ENCODE measurements around the gene CCPG1.

Gene CCPG1

DNA sequence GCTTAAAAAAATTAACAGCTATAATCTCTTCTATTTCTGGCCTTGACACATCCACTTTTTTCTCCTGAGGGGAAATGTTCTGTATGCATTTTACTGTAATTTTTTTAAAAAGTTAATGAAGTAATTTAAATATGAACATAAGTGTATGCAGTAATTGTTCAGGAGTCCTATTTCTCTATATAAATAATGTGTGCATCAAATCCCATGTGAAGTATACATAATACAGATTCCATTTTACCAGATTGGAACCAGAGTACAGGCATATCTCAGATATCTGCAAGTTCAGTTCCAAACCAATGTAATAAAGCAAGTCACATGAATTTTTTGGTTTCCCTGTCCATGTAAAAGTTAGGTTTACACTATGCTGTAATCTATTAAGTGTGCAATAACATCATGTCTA is 26.6 kb downstream of the CCPG1 start:
- no peak for DNase-seq (ENCODE audit: low read depth in 2 of 2)

DNA sequence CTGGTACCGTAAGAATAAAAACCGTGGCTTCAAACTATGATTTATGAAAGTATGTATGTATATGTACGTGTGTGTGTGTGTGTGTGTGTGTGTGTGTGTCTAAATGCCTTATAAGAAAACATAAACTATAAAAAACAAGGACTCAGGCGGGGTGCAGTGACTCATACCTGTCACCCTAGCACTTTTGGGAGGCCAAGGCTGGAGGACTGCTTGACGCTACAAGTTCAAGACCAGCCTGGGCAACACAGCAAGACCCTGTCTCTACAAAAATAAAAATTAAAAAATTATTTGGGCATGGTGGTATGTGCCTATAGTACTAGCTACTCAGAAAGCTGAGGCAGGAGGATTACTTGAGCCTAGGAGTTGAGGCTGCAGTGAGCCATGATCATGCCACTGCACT is 29.1 kb downstream of the CCPG1 start:
- no peak for DNase-seq (ENCODE audit: low read depth in 2 of 2)

DNA sequence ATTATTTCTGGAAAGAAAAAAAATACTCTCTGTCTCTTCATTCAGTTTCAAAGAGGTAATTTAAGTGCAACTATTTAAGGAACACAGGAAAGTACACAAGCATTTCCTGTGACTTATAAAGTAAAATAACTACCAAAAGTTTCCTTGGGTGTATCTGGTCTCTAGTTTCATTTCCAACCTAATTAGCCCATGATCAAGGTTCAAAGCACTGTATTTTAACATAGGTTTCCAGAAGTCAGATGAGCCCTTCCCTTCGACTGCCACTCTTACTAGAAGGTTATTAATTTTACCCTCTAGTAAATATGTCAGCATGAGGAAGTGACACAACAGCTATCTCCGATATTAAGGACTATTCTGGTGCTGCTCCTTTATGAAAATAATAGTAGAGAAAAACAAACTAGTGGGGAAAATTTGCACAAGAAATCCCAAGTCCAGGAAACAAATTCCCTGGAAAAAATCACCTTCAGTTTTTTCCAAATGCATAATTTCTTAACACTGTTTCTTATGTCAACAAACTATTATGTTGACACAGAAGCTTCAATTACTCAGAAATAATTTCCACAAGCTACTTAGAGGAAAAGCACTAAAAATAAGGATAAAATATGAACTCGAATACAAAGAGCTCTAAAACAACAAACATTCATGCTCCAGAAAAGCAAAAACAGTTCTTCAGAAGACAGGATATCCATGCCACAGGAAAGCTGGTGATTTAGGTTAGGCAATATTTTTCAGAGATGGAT is 35.3 kb downstream of the CCPG1 start:
- DNase-seq (ENCODE audit: low read depth in 2 of 2): no peak

DNA sequence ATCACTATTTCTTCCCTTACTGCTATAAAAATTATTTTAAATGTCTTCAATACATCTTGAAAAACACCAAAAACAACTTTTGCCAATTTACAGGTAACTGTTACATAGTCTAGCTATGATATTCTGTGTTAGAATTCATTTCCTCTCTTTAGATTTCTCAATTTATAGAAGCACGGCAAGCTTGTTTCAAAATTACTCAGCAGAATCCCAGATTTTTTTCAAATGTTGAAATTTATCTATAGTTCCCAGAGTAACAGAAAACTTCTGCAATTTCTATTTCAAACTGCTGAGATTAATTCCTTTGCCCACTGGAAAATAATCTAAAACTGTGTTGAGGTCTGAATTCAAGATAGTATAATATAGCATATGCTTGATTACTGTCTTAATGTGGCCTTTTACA is 41.2 kb downstream of the CCPG1 start:
- no peak for DNase-seq (ENCODE audit: low read depth in 2 of 2)

DNA sequence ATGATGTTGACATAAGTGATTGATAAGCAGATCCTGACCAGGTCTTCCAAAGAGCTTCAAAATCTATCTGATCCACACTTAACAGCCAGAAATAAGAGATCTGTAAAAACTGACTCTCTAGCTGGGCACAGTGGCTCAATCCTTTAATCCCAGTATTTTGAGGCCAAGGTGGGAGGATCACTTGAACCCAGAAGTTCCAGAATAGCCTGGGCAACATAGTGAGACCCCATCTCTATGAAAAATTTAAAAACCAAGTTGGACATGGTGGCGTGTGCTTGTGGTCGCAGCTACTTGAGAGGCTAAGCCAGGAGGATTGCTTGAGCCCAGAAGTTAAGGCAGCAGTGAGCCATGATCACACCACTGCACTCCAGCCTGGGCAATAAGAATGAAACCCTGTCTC is 45.5 kb downstream of the CCPG1 start:
- DNase-seq (ENCODE audit: low read depth in 2 of 2): no peak

DNA sequence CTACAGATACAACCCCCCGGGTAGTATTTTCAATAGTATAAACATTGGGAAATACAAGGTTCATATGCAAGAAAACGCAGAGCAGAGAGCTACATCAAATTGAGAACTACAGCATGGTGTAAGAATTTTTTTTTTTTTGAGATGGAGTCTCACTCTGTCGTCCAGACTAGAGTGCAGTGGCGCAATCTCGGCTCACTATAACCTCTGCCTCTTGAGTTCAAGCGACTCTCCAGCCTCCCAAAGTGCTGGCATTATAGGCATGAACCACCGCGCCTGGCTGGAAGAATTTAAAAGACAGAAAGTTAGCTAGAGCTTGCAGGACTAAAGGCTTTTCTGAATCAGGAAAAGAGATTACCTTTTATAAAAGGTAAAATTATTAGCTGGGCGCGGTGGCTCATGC is 47.1 kb downstream of the CCPG1 start:
- no peak for DNase-seq (ENCODE audit: low read depth in 2 of 2)

DNA sequence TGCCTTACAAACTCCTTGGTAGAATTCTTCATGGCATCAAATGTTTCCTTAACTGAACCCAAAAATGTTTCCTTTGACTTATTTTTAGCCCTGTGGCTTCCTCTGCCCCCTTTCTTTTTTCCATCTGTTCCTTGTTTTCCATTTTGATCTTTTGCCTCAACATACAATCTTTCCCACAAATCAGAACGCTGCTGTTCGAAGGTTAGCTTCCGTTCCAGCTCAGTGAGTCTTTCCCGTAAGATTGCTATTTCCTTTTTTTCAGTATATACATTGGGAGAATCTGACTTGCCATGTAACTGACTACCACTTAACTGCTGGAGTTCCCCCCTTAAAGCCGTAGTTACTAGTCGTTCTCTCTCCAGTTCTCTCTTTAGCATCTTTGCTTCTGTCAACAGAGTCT is 47.9 kb downstream of the CCPG1 start:
- no peak for DNase-seq (ENCODE audit: low read depth in 2 of 2)

DNA sequence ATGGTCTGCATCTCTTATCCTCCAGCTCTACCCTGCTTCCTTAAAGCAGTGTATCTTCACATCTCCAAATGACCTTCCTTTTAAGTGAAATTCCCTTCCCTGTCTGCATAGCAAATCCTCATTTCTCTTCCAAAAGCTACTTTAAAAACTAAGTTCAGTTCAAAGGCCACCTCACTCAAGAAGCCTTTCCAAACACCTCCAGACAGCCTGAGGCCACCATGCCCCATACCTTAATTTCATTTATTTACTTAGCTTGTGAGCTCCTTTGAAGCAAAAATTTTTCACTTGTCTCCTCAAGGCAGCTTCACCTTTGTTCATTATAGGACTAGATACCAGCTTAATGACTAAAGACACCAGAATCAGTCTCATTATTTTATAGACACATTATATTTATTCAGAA is 49.7 kb downstream of the CCPG1 start:
- DNase-seq (ENCODE audit: low read depth in 2 of 2): no peak

DNA sequence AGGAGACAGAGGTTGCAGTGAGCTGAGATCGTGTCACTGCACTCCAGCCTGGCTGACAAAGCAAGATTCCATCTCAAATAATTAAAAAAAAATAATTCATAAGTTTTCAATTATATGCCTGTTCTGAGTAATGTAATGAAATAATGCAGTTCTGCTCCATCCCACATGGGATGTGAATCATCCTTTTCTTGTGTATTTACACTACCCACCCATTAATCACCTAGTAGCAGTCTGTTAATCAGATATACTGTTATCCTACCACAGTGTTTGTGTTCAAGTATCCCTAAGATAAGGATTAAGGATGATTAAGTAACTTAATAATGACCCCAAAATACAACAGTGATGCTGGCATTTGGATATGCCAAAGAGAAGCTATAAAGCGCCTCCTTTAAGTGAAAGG is 50.4 kb downstream of the CCPG1 start:
- DNase-seq (ENCODE audit: low read depth in 2 of 2): no peak

DNA sequence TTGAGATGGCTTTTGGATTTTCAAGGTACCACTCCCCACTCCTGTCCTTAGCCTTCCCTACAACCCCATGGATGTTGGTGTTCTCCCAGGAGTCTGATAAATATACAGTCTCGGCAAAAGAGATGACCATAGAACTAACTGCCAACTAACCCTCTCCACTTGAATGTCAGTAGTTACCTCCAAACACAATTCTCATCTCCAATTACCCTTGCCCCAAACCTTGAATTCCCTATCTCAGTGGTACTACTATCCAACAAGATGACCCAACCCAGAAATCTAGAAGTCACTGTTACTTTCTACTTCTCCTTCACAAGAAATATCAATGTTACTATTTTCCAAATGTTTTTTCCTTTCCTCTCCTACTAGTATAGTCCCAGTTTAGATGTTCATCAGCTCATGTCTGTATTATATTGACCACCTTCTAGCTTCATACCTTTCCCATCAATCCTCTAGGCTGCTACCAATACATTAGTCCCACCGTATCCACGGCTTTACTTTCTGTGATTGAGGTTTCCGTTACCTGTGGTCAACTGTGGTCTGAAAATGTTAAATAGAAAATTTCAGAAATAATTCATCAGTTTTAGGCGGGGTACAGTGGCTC is 51.1 kb downstream of the CCPG1 start:
- no peak for DNase-seq (ENCODE audit: low read depth in 2 of 2)

DNA sequence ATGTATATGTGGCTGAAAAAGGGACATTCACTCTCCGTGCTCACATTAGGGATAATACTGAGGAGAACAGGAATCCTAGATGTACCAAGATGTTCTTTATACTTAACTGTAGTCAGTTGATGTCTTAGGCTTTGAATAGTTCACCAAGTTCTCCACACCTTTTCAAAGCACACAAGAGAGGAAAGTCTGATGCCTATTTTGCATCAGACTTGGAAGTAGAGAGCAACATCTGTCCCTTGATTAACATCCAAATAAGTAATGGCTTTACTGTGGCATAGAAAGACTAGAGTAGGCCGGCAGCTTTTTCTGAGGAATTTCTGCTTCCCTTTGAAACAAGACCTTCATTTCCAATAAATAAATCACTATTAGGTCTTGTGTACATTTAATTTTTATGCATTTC is 55.1 kb downstream of the CCPG1 start:
- no peak for DNase-seq (ENCODE audit: low read depth in 2 of 2)

DNA sequence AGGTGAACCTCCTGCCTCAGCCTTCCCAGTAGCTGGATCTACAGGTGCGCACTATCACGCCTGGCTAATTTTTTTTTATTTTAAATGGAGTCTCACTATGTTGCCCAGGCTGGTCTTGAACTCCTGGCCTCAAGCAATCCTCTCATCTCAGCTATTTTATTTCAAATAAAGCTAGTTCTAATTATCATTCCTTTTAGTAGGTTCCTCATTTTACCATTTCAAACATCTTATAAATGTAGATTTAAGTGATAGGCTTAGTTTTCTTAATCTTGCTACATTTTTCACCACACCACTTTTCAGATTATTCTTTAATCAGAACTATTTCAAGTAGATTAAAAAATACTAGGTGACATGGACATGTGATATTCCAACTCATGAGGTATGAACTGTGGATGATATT is 58.9 kb downstream of the CCPG1 start:
- no peak for DNase-seq (ENCODE audit: low read depth in 2 of 2)

DNA sequence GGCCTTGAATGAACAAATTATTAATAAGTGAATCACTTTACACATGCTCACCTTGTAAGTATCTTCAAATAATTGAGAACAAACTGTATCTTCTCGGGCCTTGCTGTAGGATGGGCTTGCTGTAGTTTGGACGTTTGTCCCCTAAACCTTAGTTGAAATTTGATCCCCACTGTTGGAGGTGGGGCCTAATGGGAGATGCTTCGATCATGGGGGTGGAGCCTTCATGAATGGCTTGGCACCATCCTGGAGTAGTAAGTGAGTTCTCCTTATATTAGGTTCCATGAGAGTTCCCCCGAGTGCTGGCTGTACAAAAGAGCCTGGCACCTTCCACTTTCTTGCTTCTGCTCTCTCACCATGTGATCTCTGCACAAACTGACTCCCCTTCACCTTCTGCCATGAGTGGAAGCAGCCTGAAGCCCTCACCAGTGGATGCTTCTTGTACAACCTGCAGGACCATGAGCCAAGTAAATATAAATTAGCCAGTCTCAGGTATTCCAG is 59.8 kb downstream of the CCPG1 start:
- no peak for DNase-seq (ENCODE audit: low read depth in 2 of 2)

DNA sequence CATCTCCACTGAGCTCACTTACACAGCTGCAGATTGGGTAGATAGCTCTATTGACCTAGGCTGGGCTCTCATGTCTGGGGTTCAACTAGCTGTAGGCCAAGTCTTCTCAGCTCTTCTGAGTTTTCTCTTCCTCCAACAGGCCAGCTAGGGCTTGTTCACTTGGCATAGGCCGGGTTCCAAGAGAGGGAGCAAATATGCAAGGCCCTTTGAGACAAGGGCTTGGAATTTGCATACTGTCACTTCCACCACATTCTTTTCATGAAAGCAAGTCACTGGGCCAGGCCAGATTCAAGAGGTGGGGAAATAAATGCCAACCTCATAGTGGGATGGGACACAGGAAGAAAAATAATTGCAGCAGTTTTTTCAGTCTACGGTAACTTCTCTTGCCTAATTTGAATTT is 64.0 kb downstream of the CCPG1 start:
- no peak for DNase-seq (ENCODE audit: low read depth in 2 of 2)

DNA sequence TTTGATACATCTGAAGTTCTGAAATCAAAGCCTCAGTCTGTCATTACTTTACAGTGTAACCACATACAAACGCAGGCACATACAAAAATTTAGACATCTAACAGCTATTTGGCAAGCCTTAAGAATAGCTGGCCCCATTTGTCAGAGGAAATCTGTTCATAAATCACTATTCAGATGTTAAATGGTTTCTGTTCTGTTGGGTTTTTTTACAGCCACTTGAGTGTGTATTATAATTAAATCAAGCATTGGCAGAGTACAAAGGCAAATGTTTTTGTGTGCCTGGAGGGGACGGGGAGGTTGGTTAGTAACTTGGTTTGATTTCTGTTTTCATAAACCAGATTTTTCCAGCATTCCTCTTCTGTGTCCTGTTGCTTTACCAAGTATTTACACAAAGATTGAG is 65.0 kb downstream of the CCPG1 start:
- DNase-seq (ENCODE audit: low read depth in 2 of 2): no peak

DNA sequence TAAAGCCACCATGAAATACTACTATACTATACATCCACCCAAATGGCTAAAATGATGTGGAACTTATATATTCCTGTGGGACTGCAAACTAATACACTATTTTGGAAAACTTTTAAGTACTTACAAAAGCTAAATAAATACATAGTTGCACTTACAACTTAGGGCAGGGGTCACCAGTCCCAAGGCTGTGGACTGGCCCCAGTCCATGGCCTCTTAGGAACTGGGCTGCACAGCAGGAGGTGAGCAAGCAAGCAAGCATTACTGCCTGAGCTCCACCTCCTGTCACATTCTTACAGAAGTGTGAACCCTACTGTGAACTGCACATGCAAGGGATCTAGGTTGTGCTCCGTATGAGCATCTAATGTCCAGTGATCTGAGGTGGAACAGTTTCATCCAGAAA is 71.0 kb downstream of the CCPG1 start:
- no peak for DNase-seq (ENCODE audit: low read depth in 2 of 2)

DNA sequence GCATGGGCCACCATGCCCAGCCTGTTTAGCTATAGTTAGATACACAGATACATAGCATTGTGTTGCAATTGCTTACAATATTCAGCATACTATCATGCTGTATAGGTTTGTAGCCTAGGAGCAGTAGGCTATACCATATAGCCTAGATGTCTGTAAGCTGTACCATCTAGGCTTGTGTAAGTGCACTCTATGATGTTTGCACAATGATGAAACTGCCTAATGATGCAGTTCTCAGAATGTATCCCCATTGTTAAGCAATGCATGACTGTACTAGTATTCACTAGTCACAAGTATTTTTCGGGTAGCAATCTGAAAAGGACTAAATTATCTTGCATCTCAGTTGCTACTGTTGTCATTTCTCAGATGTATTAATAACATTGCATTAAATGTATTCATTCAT is 73.2 kb downstream of the CCPG1 start:
- no peak for DNase-seq (ENCODE audit: low read depth in 2 of 2)

DNA sequence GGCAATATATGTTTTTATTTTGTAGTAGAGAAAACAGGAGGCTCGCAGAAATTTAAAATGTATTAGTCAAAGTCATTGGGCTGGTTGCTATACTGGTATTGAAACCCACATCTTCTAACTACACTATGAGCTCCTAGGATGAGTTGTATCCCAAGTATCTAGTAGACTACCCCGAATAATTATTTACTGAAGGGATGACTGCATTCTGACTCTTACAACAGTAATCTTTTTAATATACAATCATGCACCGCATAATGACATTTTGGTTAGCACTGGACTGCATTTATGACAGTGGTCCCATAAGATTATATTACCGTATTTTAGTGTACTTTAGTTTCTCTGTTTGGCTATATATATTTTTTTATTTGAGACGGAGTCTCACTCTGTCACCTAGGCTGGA is 73.8 kb downstream of the CCPG1 start:
- no peak for DNase-seq (ENCODE audit: low read depth in 2 of 2)

DNA sequence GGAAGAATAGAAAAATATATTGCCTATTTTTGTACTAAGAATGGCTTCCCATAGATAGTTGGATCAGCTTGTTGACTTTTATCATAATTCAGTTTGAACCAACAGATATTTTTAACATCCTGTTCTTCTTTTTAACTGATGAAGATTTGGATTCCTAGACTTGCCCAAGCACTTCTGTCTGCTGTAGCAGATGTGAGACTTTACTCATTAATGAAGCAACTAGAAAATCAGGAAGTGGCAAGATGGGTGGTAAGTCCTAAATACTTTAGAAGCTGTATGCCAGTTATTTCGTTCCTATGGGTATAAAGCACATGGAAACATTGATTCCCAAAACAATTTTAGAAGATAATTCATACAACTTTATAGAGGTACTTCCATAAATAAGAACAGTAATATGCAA is 80.8 kb downstream of the CCPG1 start:
- DNase-seq (ENCODE audit: low read depth in 2 of 2): no peak

DNA sequence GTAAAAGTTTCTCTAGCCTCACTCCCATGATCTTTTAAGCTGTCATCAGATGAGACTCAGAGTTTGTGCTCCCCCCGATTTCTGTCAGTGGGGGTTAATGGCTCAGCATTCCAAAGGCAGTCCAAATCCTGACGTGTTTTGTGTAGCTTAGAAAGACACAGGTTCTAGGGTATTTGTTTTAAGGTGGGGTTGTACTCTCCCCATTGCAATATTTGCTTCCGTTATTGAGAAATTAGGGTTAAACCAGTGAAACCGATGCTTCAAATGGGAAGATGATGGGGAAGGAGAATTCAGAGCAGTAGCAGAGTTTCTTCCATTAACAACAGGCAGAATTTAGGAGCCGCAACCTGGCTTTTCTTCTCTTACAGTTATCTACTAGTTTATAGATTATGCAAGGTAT is 85.7 kb downstream of the CCPG1 start:
- no peak for DNase-seq (ENCODE audit: low read depth in 2 of 2)

DNA sequence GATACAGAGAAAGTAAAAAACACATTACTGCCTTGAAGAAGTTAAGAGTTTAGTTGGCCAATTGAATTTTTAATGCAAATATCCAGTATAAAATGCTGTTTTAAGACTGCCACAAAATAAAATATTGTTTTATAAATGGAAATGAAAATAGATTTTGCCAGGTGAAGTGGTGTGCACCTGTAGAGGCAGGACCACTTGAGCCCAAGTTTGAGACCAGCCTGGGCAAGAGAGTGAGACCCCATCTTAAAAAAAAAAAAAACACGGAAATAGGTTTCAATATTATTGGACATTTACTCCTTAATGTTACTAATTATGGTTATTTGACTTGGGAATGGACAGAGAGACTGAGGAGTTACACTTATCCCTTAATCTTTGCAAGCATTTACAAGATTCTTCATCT is 87.2 kb downstream of the CCPG1 start:
- DNase-seq (ENCODE audit: low read depth in 2 of 2): no peak

DNA sequence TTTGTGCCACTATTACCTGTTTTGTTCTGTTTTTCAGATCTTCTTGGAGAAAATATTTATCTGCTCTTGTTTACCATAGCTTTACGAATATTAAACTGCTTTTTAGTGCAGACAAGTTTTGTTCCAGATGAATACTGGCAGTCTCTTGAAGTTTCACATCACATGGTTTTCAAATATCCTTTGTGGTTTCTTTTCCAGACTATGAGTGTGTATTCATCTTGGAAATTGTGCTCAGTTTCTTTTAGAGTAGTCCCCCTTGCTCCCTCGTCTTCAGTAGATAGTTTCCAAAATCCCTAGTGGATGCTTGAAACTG is 88.0 kb downstream of the CCPG1 start:
- no peak for DNase-seq (ENCODE audit: low read depth in 2 of 2)

DNA sequence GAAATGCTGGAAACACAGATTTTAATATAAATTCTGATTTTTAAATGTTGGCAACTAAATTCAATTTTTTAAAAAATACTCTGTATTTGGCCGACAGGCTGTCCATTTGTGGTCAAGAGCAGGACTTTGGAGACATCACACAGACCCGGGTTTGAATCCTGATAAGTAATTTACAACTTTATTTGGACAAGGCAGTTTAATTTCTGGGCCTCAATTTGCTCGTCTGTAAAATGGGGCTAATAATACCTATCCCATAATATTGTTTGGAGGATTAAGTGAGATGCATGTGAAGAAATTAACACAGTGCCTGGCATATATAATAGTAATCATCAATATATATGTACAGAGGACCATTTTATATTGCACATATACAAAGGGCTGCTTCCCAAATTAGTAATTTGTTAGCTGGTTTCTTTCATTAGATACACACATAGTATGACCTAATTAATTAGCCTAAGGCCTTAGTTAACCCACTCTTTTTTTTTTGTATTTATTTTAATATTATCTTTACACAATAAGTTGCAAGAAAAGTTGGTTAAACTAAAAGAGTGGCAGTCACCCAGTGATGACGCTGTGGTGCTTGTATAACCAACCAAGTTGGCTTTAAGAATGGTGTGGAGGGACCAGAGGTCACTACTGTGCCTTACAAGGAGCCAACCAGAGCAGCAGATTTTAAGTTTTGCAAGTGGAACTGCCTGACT is 88.5 kb downstream of the CCPG1 start:
- no peak for DNase-seq (ENCODE audit: low read depth in 2 of 2)
